MG63 (cell line): ENCODE measurements around the gene FYN. TPM values are rescaled to one million over a fixed set of nuclear protein-coding genes. Genes with fewer than 3 reads are reported as not detected.
A peak's percentile ranks its signal among the peaks of the same experiment; 100 is the strongest.
"Not testable (repeated sequence)": the region's sequence is repeated elsewhere in the genome, so short reads cannot be mapped to it uniquely, and the experiment has no call there.

Experiments
- DNase-seq: peaks from one replicate; pipeline ENCODE4 v3.0.0-alpha.2; 2020
- H3K27me3 ChIP-seq: fragments of 250-450 bp; sonication (Bioruptor Pico); 2 replicates; pipeline ENCODE4 v1.5.1; 2020; ENCODE audit warnings: mild to moderate bottlenecking, moderate library complexity
- H3K36me3 ChIP-seq: fragments of 250-450 bp; sonication (Bioruptor Pico); 2 replicates; pipeline ENCODE4 v1.5.1; 2020; ENCODE audit warnings: mild to moderate bottlenecking, moderate library complexity
- H3K4me3 ChIP-seq: fragments of 250-450 bp; sonication (Bioruptor Pico); 2 replicates; pipeline ENCODE4 v1.5.1; 2020; ENCODE audit warnings: mild to moderate bottlenecking, moderate library complexity
- H3K9me3 ChIP-seq: fragments of 250-450 bp; sonication (Bioruptor Pico); 2 replicates; pipeline ENCODE4 v1.5.1; 2020; ENCODE audit warnings: mild to moderate bottlenecking, moderate library complexity
- total RNA-seq: library from RNA; depleted of rRNA; stranded (reverse); fragments of >200 nt; shearing (Covaris generic); gene quantifications from 2 replicates; pipeline ENCODE4 v1.2.3, GENCODE V29; 2014; ENCODE audit warnings: low replicate concordance

FYN gene
- total RNA-seq, 1 experiment from 2014 or later, result 48.7 TPM

DNA sequence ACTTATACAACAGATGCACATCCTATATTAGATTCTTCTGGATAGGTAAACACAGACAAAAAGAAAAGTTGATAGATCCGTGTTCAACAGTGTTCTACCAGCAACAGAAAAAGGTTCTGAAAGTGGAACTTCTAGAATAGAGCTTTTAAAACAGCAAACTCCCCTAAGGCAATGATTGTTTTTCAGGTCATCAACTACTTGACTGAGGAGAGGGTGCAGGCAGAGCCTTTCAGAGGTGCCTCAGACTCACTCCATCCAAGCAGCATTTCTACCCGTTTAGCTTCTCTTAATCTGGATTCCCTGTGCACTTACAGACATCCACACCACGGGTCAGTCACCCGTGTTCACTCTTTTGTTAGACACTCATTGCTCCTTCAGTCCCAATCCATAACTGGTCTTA lies 28.9 kb downstream of the FYN start:
- Histone ChIP-seq H3K4me3 (no peak overlapping the region), H3K27me3 (no peaks in the 10 kb centered on the region), H3K9me3 (no peaks in the 10 kb centered on the region), H3K36me3 (no peaks in the 10 kb centered on the region)
- DNase-seq, result no peak

DNA sequence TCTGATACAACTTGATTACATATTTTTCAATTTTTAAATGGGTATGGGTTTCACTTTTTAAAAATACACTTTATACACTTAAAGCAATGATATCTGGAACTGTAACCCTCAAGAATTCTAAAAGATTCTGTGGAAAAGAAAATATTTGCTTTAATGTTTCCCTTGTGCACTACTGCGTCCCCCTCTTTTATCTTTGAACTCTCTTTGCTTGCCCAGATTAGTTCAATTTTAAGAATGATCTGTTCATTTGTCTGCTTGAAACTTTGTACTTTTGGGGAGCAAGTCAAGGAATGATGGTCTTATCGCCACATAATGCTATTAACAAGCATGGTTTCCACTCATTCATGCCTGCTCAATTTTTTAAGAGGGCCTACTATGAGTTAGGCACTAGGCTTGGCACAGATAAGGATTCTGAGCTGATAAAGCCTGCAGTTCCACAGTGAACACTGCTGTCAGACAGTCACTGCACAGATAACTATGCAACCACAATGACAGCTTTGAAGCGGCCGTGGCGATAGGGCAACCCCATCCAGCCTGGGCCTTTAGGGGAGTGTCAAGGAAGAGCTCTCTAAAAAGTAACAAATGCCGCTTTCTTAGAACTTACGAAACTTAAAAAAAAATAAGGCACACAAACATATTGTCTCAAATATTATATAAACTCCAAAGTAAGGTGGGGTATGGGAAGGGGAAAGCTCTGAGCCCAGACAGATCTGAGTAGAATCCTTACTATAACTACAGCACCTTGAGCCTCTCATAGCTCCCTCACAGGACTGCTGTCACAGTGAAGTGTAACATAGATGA lies 29.7 kb downstream of the FYN start:
- no peaks in the 10 kb centered on the region for H3K9me3 ChIP-seq
- H3K27me3 ChIP-seq, result no peaks in the 10 kb centered on the region
- no peaks in the 10 kb centered on the region for H3K36me3 ChIP-seq
- no peak for DNase-seq
- no peak overlapping the region for H3K4me3 ChIP-seq

DNA sequence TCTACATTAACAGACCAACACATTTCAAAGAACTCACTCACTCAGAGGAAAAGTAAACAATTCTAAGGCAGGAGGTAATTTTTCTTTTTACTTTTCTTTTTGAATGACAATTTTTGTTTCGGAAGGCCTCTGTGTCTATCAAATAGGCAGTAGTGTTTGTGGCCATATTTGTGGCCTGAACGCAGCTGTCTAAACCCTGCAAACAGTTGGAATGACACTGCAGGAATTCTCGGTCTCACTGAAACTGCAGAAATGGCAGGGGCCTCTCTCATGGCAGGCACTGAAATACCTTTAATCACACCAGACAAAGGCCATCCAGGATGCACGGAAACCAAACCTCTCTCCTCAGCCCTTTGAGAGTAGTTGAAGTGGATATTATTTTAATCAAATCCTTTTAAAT lies 30.4 kb downstream of the FYN start:
- Histone ChIP-seq H3K9me3 (no peaks in the 10 kb centered on the region), H3K4me3 (no peak overlapping the region), H3K27me3 (no peaks in the 10 kb centered on the region), H3K36me3 (no peaks in the 10 kb centered on the region)
- DNase-seq, result no peak

DNA sequence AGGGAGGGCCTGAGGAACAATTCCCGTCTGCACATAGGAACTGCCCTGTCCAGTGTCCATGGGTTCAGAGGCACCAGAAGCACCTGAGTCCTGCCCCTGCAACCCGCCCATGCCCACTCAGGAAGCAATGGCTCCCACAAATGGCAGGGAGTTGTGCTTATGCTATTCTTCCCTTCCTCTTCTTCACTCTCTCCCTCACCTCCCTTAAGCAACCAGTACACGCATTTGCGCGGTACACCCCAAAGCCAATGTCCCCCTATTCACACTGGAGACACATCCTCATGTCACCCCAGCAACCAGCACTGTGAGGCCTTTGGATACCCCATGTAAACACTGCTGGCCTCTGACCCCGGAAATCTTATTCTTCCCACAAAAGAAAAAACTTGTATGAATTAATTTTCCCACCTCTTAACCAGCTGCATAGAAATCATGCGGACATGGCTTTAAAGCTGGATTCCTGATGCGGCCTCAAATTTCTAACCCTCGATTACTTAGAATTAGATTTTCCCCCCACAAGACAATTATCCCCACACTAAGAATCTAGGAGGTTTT lies 30.9 kb downstream of the FYN start:
- no peak for DNase-seq
- Histone ChIP-seq H3K36me3 (no peaks in the 10 kb centered on the region), H3K4me3 (no peak overlapping the region), H3K9me3 (no peaks in the 10 kb centered on the region), H3K27me3 (no peaks in the 10 kb centered on the region)

DNA sequence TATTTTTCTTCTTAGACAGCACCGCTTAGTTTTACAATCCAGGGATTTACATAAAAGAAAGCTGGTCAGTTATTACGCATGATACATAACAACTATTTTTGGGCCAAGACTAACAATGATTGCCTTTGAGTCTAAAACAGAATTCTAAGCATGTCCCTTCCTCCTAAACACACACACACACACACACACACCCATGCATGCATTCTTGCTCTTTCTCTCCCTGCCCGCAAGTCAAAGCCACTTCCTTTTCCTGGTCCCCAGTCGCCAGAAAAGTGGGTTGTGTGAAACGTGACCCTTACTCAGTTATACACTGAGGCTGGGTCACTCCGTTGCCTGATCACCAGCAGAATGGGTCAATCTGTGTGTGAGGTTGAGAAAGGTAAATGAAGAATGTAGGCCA lies 31.4 kb downstream of the FYN start:
- Histone ChIP-seq H3K9me3 (no peaks in the 10 kb centered on the region), H3K36me3 (no peaks in the 10 kb centered on the region), H3K27me3 (no peaks in the 10 kb centered on the region), H3K4me3 (no peak overlapping the region)
- peak; percentile 32 for DNase-seq

DNA sequence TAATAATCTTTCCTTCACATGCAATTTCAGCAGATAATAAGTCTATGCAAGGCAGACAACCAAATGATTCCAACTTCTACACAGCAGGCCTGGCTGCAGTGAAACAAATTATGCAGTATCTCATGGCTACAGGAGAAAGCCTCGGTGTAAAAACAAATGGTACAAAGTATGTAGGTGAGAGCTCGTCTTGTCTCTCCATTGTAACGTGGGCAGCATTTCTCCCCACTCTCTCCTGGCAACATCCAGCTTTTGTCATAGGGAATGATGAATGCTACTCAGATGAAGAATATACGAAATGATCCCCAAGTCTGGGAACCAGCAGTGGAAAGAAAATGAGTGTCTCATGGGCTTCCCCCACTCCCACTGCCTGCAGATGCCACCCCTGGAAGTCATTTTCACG lies 32.4 kb downstream of the FYN start:
- Histone ChIP-seq H3K4me3 (no peak overlapping the region), H3K27me3 (no peaks in the 10 kb centered on the region), H3K36me3 (no peaks in the 10 kb centered on the region), H3K9me3 (no peaks in the 10 kb centered on the region)
- DNase-seq, result no peak

DNA sequence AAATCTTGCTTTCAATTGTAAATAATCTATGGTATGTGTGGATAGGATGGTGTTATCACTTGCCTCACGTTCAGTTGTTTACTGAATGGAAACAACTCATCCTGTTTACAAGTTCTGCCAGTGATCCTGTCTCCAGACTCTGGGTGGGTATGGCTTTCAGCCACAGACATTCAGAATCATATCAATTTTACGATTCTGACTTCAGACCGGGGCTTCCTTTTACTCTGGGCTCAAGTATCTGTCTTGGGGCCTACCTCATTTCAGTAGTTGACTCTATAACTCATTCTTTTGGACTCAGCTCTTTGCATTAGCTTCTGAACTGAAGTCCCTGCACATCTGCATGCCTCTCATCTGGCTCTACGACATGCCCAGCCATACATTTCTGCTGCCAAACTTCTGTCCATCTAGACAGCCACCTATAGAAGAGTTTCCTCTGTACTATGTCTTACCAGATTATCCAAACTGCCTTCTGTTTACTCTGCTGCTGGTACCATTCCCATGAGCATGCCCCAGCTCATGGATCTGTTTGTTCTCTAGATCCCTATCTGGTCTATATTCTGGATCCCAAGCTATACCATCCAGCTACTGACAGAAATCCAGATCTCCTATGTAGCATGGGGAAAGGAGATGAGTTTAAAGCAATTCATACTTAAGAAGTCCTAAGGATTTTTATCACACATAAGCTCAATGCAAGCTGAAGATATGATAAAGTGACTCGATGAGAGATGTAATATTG lies 34.3 kb downstream of the FYN start:
- H3K27me3 ChIP-seq, result no peaks in the 10 kb centered on the region
- DNase-seq, result no peak
- no peak overlapping the region for H3K4me3 ChIP-seq
- no peaks in the 10 kb centered on the region for H3K9me3 ChIP-seq
- no peaks in the 10 kb centered on the region for H3K36me3 ChIP-seq

DNA sequence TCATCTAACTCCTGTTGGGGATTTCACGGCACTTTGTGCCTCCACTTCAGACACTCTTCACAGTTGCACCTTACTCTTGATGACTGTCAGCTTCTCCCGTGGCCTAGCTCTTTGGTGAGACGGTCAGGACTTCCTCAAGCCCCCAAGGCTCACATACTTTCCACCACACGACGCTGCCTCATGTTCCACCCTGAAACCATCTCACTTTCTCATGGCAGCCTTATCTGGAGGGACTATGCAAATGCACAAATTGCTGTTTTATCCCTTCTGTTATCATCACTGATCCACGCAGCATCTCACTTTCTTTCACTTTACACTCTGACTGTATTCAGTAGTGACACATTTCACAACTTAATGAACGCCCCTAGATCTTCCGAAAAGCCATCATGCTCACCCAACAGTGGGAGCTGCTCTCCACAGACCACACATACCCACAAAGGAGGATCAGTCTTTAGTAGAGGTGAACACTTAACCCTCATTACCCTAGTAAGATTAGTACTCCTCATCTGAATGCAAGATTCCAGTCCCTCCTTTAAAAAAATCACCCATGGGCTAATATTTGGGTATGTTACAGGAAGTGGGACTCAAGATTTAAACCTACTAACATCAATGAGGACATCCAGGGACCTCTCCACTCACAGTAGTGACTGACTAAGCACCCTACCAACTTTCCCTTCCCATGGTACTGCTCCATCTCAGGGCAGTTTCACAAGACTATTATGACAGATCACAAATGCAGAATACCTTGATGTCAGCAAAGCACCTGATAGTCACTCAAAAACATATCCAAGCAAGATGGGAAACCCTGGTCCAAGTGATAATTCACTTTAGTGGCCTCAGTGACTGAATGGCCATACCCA lies 35.4 kb downstream of the FYN start:
- no peak overlapping the region for H3K4me3 ChIP-seq
- no peaks in the 10 kb centered on the region for H3K9me3 ChIP-seq
- H3K36me3 ChIP-seq, result no peaks in the 10 kb centered on the region
- H3K27me3 ChIP-seq, result no peaks in the 10 kb centered on the region
- no peak for DNase-seq

DNA sequence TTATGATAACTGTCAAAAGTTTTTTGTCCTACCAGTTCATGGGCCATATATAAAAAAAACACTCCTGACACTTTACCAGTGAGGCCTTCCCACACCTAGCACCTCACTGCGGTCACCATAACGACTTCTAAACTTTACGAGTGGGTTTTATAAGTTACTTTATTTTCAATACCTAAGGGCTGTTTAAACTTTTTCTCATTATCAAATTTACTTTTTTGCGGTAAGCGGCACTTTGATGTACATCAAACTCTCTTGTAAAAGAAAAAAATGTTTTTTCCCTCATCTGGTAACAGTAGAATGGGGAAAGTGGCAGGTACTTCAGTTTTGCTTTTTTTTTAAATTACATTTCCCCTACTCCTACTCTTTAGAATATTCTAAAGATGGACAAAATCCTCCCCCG lies 36.2 kb downstream of the FYN start:
- no peaks in the 10 kb centered on the region for H3K9me3 ChIP-seq
- DNase-seq, result no peak
- H3K27me3 ChIP-seq, result no peaks in the 10 kb centered on the region
- no peak overlapping the region for H3K4me3 ChIP-seq
- no peaks in the 10 kb centered on the region for H3K36me3 ChIP-seq

DNA sequence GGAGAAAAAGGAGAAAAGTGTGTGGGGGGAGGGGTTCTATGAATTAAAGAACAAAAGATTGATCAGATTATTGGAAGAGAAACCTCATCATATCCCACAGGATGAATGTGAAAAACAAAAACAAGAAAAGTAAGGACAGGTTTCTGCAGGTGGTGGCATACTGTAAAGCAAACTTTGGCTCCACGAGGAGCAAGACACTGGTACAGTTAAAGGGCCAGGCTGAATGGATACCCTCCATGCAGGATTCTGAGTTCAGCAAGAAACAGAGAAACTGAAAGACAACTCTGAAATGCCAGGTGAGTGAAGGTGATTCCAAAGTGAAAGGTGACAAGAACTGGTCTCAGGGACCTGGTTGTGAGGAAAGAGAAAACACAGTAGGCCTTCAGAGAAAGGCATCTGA lies 37.4 kb downstream of the FYN start:
- H3K36me3 ChIP-seq, result no peaks in the 10 kb centered on the region
- no peaks in the 10 kb centered on the region for H3K27me3 ChIP-seq
- H3K9me3 ChIP-seq, result no peaks in the 10 kb centered on the region

DNA sequence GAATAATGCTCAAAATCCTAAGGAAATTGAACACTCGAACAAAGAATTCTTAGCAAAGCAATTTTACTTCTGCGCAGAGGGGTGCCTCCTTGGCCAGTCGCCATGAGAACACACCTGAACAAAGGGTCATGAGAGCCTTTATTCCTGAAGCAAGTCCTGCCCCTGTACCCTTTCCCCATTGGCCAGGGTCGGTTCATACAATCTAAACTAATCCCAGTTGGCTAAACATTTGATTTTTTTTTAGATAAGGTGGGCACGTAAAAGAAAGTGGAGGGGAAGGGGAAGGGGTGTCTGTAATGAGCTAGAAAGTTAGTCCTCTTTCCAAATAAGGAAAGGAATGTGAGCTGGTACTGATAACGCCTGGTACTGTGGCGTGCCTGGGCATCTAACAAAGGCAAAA lies 37.9 kb downstream of the FYN start:
- DNase-seq, H3K9me3 ChIP-seq, H3K36me3 ChIP-seq, H3K27me3 ChIP-seq, H3K4me3 ChIP-seq: not testable (repeated sequence)

More for the DNA sequence above, 37.4 kb downstream of the FYN start:
- no peak for DNase-seq
- no peak overlapping the region for H3K4me3 ChIP-seq

DNA sequence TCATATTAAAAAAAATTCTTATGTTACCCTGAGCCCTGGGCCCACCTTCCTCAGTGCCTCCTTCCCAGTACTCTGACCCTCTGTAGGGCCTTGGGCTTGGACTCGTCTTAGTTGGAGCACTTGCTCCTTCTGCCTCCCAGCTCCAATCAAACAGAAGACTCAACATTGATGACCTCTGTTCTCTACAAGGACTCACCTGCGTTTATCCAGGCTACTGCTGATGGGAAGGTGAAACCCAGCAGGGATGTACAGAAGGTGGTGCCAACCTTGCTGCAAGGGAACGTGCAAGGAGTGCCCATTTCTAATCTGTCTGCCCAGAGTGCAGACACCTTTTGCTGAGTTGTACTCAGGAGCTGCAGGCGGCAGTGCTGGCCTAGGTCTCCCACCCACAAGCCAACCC lies 38.9 kb downstream of the FYN start:
- Histone ChIP-seq H3K36me3 (no peaks in the 10 kb centered on the region), H3K9me3 (no peaks in the 10 kb centered on the region), H3K27me3 (no peaks in the 10 kb centered on the region), H3K4me3 (no peak overlapping the region)
- DNase-seq, result no peak

DNA sequence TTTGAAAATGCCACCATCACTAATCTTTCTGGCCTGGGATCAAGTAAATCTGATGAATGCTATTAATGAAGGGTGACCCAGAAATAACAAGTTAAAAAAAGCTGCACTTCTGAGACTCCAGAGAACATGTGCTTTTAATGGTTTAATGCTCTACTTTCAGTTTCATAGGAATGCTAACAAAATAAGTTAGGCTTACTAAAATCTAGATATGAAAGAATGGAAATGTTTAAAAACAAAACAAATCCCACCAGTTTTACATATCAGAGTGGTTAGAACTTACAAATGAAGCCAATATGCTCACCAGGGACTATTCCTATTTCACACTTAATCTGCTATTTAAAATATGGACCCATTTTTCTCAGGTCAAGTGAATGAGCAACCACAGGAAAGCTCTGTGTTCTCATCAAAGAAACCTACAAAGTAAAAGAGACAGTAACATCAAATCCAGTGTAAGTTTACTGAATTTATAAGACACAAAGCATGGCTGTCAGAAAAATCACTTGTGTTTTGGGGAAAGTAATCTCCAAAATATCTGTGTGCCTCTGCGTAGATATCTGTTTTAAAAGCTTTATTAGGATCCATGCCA lies 40.3 kb downstream of the FYN start:
- H3K36me3 ChIP-seq, result peaks cover 3% of the 10 kb centered on the region; the same call in 1 of the 2 replicates
- no peaks in the 10 kb centered on the region for H3K27me3 ChIP-seq
- no peaks in the 10 kb centered on the region for H3K9me3 ChIP-seq
- no peak for DNase-seq
- no peak overlapping the region for H3K4me3 ChIP-seq

DNA sequence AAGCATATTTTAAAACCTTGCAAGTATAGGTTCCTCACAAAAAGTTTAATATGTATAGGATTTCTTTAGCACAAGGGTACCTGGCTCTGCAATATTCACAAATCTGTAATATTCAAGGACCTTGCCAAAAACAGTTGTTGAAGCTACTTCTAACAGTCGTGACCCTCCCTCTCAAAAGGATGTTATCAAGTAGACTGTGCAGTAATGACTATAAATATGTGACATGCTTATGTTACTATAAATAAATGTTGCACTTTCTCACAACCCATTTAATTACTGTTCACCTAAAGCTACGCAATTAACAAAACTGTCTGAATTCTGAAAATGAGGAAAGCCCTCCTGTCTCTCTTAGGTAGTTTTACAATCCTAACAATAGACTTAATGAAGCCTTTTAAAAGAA lies 41.8 kb downstream of the FYN start:
- Histone ChIP-seq H3K4me3 (no peak overlapping the region), H3K36me3 (peaks cover 3% of the 10 kb centered on the region; the same call in 1 of the 2 replicates), H3K9me3 (no peaks in the 10 kb centered on the region), H3K27me3 (no peaks in the 10 kb centered on the region)
- DNase-seq, result no peak

DNA sequence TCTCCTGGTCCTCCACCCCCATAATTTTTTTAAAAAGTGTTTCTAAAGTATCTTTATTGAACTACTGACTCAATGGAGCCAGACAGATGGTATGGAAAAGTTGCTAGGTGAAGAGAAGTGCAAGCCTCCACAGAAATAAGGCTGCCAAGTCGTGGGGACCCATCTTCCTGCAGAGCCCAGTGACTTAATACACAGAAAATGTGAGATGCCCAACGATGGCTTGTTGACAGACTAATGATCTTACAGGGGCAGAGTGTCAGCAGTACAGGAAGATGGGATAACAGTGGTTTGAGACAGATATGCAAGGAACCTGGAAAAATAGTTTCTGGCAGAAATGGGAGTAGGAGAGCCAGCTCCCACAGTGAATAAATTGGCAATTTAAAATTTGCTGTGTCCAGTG lies 43.3 kb downstream of the FYN start:
- no peak for DNase-seq
- no peaks in the 10 kb centered on the region for H3K9me3 ChIP-seq
- H3K4me3 ChIP-seq, result no peak overlapping the region
- no peaks in the 10 kb centered on the region for H3K27me3 ChIP-seq
- peaks cover 3% of the 10 kb centered on the region; the same call in 1 of the 2 replicates for H3K36me3 ChIP-seq

DNA sequence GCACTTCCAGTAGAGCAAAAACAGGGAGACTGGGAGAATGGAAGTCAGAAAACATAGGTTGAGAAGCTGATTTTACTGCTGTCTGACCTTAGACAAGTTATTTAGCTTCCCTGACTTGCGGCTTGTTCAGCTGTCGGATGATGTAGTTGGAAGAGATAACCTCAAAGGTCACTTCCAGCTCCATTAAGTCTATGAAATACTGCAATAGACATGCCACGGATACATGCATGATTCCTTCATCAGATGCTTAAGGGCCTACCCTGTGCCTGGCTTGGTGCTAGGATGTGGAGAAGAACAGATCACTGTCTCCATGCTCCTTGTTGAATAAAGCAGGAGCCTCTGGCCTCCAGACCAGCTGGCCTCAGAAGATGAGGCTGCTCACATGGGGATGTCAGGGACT lies 43.7 kb downstream of the FYN start:
- no peak for DNase-seq
- H3K27me3 ChIP-seq, result no peaks in the 10 kb centered on the region
- H3K4me3 ChIP-seq, result no peak overlapping the region
- H3K36me3 ChIP-seq, result peaks cover 3% of the 10 kb centered on the region; the same call in 1 of the 2 replicates
- H3K9me3 ChIP-seq, result no peaks in the 10 kb centered on the region
